HEK293 (cell line): ENCODE results near the gene KCNE4.

Experiments
- CTCF ChIA-PET: fragments of 350-600 bp; formaldehyde crosslinking; extraction: SDS; loops from one replicate; lab custom pipeline; 2021; ENCODE audit warnings: antibody characterized with exemption; lab: Yijun Ruan, JAX
- POLR2A ChIA-PET: fragments of 300-600 bp; formaldehyde crosslinking; extraction: SDS; loops from one replicate; lab custom pipeline; 2020; ENCODE audit warnings: antibody characterized with exemption, inconsistent platforms; lab: Yijun Ruan, JAX
- H3K27ac ChIP-seq: fragments of 200-500 bp; sonication (Bioruptor generic); 2 replicates; pipeline ENCODE4 v1.5.1; 2014; ENCODE audit warnings: low read depth, low read length, control low read depth, inconsistent platforms; ENCODE audit errors: extremely low read depth
- H3K36me3 ChIP-seq, 2 experiments: fragments of 200-500 bp in 1 of 2; sonication (Bioruptor generic) in 1 of 2; 1 replicate in 1 of 2; 2 replicates in 1 of 2; pipeline ENCODE4 v1.5.1; 2014 to 2017; ENCODE audit warnings: inconsistent platforms in 2 of 2, low read length in 2 of 2; ENCODE audit not compliant: control insufficient read depth in 2 of 2, insufficient read depth in 1 of 2
- H3K4me1 ChIP-seq: fragments of 200-500 bp; sonication (Bioruptor generic); 2 replicates; pipeline ENCODE4 v1.5.1; 2014; ENCODE audit warnings: mild to moderate bottlenecking, low read length, inconsistent platforms; ENCODE audit not compliant: control insufficient read depth, insufficient read depth
- H3K4me3 ChIP-seq: 2 replicates; pipeline ENCODE4 v1.5.1; 2011; ENCODE audit warnings: low read depth, mild to moderate bottlenecking, control low read depth, low read length, moderate library complexity
- H3K9me3 ChIP-seq: fragments of 200-500 bp; sonication (Bioruptor generic); 2 replicates; pipeline ENCODE4 v1.5.1; 2014; ENCODE audit warnings: low read depth, low read length, inconsistent platforms; ENCODE audit not compliant: control insufficient read depth, insufficient read depth
- EGR2 ChIP-seq: fragments of 450-650 bp; formaldehyde crosslinking; IDR thresholded peaks from 2 replicates; pipeline ENCODE4 v1.5.1; 2016; ENCODE audit warnings: low read depth, missing biosample characterization, missing genetic modification characterization
- GLIS1 ChIP-seq: fragments of 450-650 bp; formaldehyde crosslinking; IDR thresholded peaks from 2 replicates; pipeline ENCODE4 v1.5.1; 2016; ENCODE audit warnings: missing biosample characterization, missing genetic modification characterization
- IKZF3 ChIP-seq: fragments of 450-650 bp; IDR thresholded peaks from 2 replicates; pipeline ENCODE4 v1.5.0; 2018; ENCODE audit warnings: missing biosample characterization, mild to moderate bottlenecking, missing genetic modification characterization, moderate library complexity
- KLF1 ChIP-seq: fragments of 450-650 bp; formaldehyde crosslinking; IDR thresholded peaks from 2 replicates; pipeline ENCODE4 v1.5.1; 2016; ENCODE audit warnings: missing biosample characterization, missing genetic modification characterization
- ZBTB20 ChIP-seq: fragments of 450-650 bp; formaldehyde crosslinking; IDR thresholded peaks from 2 replicates; pipeline ENCODE4 v1.5.1; 2016; ENCODE audit warnings: missing biosample characterization, missing genetic modification characterization
- ZFHX2 ChIP-seq: fragments of 450-650 bp; formaldehyde crosslinking; conservative IDR thresholded peaks from 2 replicates; pipeline ENCODE4 v1.5.1; 2016; ENCODE audit warnings: missing biosample characterization, missing genetic modification characterization
- ZFP69B ChIP-seq: fragments of 450-650 bp; formaldehyde crosslinking; IDR thresholded peaks from 2 replicates; pipeline ENCODE4 v1.5.1; 2016; ENCODE audit warnings: missing biosample characterization, missing genetic modification characterization
- ZNF112 ChIP-seq: fragments of 450-650 bp; formaldehyde crosslinking; IDR thresholded peaks from 2 replicates; pipeline ENCODE4 v1.5.0; 2017; ENCODE audit warnings: missing biosample characterization, missing genetic modification characterization
- ZNF121 ChIP-seq: fragments of 450-650 bp; formaldehyde crosslinking; IDR thresholded peaks from 2 replicates; pipeline ENCODE4 v1.5.1; 2016; ENCODE audit warnings: missing biosample characterization, missing genetic modification characterization
- ZNF169 ChIP-seq: fragments of 450-650 bp; formaldehyde crosslinking; IDR thresholded peaks from 2 replicates; pipeline ENCODE4 v1.5.1; 2016; ENCODE audit warnings: missing biosample characterization, missing genetic modification characterization
- ZNF184 ChIP-seq: fragments of 450-650 bp; IDR thresholded peaks from 2 replicates; pipeline ENCODE4 v1.5.1; 2018; ENCODE audit warnings: missing biosample characterization, mild to moderate bottlenecking, missing genetic modification characterization
- ZNF248 ChIP-seq: fragments of 450-650 bp; formaldehyde crosslinking; IDR thresholded peaks from 2 replicates; pipeline ENCODE4 v1.5.1; 2017; ENCODE audit warnings: missing biosample characterization, missing genetic modification characterization
- ZNF311 ChIP-seq: fragments of 450-650 bp; formaldehyde crosslinking; IDR thresholded peaks from 2 replicates; pipeline ENCODE4 v1.5.1; 2017; ENCODE audit warnings: missing biosample characterization, missing genetic modification characterization, borderline replicate concordance
- ZNF416 ChIP-seq: fragments of 450-650 bp; formaldehyde crosslinking; IDR thresholded peaks from 2 replicates; pipeline ENCODE4 v1.5.1; 2016; ENCODE audit warnings: missing biosample characterization, missing genetic modification characterization
- ZNF473 ChIP-seq: fragments of 450-650 bp; formaldehyde crosslinking; IDR thresholded peaks from 2 replicates; pipeline ENCODE4 v1.5.1; 2017; ENCODE audit warnings: missing biosample characterization, missing genetic modification characterization
- ZNF548 ChIP-seq: fragments of 450-650 bp; formaldehyde crosslinking; IDR thresholded peaks from 2 replicates; pipeline ENCODE4 v1.5.1; 2016; ENCODE audit warnings: missing biosample characterization, missing genetic modification characterization
- ZNF777 ChIP-seq: fragments of 450-650 bp; formaldehyde crosslinking; IDR thresholded peaks from 2 replicates; pipeline ENCODE4 v1.5.1; 2017; ENCODE audit warnings: missing biosample characterization, missing genetic modification characterization, borderline replicate concordance
- ZNF830 ChIP-seq: fragments of 450-650 bp; IDR thresholded peaks from 2 replicates; pipeline ENCODE4 v1.5.0; 2018; ENCODE audit warnings: missing biosample characterization, missing genetic modification characterization, low read depth, mild to moderate bottlenecking, moderate library complexity
- TF ChIP-seq, protein P1 (sequence below): fragments of 450-650 bp; formaldehyde crosslinking; IDR thresholded peaks from 2 replicates; pipeline ENCODE4 v1.5.1; 2016; ENCODE audit warnings: missing biosample characterization, missing genetic modification characterization, borderline replicate concordance
- TF ChIP-seq, protein P2 (sequence below): fragments of 450-650 bp; formaldehyde crosslinking; IDR thresholded peaks from 2 replicates; pipeline ENCODE4 v1.5.1; 2016; ENCODE audit warnings: missing biosample characterization, missing genetic modification characterization
- TF ChIP-seq, protein P3 (sequence below): fragments of 450-650 bp; IDR thresholded peaks from 2 replicates; pipeline ENCODE4 v1.5.1; 2018; ENCODE audit warnings: missing biosample characterization, mild to moderate bottlenecking, missing genetic modification characterization
- TF ChIP-seq, protein P4 (sequence below): fragments of 450-650 bp; formaldehyde crosslinking; IDR thresholded peaks from 2 replicates; pipeline ENCODE4 v1.5.1; 2017; ENCODE audit warnings: missing biosample characterization, missing genetic modification characterization
- TF ChIP-seq, protein P5 (sequence below): fragments of 450-650 bp; formaldehyde crosslinking; IDR thresholded peaks from 2 replicates; pipeline ENCODE4 v1.5.1; 2016; ENCODE audit warnings: missing biosample characterization, missing genetic modification characterization
- TF ChIP-seq, protein P6 (sequence below): fragments of 450-650 bp; formaldehyde crosslinking; IDR thresholded peaks from 2 replicates; pipeline ENCODE4 v1.5.1; 2016; ENCODE audit warnings: missing biosample characterization, missing genetic modification characterization

KCNE4 gene

DNA sequence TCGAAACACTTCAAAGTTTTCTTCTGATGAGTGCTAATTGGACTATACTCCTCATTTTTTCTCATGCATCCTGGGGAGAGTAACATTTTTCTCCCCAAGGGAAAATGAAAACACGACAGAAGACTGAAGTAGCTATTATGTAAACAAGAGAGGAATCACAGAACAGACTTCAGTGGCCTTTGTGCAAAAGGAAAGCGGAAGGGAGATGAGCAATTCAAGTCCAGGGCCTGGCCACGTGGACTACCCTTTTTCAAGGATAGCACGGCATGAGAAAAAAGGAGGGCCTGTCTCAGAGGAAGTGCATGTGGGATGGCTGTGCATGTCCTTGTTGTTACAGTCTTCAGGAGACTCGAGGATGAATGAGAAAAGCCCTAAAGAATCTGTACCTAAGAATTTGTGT lies 43.8 kb upstream of the KCNE4 start (continued):
- TF ChIP-seq, protein P1, sequence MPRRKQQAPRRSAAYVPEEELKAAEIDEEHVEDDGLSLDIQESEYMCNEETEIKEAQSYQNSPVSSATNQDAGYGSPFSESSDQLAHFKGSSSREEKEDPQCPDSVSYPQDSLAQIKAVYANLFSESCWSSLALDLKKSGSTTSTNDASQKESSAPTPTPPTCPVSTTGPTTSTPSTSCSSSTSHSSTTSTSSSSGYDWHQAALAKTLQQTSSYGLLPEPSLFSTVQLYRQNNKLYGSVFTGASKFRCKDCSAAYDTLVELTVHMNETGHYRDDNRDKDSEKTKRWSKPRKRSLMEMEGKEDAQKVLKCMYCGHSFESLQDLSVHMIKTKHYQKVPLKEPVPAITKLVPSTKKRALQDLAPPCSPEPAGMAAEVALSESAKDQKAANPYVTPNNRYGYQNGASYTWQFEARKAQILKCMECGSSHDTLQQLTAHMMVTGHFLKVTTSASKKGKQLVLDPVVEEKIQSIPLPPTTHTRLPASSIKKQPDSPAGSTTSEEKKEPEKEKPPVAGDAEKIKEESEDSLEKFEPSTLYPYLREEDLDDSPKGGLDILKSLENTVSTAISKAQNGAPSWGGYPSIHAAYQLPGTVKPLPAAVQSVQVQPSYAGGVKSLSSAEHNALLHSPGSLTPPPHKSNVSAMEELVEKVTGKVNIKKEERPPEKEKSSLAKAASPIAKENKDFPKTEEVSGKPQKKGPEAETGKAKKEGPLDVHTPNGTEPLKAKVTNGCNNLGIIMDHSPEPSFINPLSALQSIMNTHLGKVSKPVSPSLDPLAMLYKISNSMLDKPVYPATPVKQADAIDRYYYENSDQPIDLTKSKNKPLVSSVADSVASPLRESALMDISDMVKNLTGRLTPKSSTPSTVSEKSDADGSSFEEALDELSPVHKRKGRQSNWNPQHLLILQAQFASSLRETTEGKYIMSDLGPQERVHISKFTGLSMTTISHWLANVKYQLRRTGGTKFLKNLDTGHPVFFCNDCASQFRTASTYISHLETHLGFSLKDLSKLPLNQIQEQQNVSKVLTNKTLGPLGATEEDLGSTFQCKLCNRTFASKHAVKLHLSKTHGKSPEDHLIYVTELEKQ: no peak
- TF ChIP-seq, protein P2, sequence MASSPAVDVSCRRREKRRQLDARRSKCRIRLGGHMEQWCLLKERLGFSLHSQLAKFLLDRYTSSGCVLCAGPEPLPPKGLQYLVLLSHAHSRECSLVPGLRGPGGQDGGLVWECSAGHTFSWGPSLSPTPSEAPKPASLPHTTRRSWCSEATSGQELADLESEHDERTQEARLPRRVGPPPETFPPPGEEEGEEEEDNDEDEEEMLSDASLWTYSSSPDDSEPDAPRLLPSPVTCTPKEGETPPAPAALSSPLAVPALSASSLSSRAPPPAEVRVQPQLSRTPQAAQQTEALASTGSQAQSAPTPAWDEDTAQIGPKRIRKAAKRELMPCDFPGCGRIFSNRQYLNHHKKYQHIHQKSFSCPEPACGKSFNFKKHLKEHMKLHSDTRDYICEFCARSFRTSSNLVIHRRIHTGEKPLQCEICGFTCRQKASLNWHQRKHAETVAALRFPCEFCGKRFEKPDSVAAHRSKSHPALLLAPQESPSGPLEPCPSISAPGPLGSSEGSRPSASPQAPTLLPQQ (tag by site-specific recombination): no peak

DNA sequence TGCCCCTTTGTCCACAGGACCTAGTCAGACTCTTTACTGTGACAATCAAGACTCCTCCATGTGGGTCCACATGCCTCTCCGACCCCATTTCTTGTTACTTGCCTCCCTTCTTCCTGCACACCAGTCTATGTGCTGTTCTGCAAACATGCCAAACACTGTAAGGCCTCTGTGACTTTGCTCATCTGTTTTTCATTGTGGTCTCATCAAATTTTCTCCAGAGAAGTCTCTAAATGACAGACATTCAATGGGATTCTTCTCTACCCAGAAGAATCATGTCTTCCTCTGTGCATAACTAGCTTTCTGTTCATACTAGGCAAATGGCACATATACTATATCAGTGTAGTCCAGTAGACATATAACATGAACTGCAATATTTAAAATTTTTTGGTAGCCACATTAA lies 43.0 kb upstream of the KCNE4 start:
- TF ChIP-seq ZNF121 (no peak), EGR2 (tag by site-specific recombination) (no peak), ZBTB20 (tag by site-specific recombination) (no peak), ZNF548 (tag by site-specific recombination) (no peak), ZNF169 (tag by site-specific recombination) (no peak), GLIS1 (no peak), IKZF3 (tag by site-specific recombination) (no peak)
- ChIA-PET CTCF (no interaction called here), POLR2A (no interaction called here)
- Histone ChIP-seq H3K9me3 (no peaks in the 10 kb centered on the region), H3K27ac (no peak overlapping the region), H3K36me3 (no peaks in the 10 kb centered on the region), H3K4me3 (no peak overlapping the region), H3K4me1 (no peaks in the 10 kb centered on the region)

DNA sequence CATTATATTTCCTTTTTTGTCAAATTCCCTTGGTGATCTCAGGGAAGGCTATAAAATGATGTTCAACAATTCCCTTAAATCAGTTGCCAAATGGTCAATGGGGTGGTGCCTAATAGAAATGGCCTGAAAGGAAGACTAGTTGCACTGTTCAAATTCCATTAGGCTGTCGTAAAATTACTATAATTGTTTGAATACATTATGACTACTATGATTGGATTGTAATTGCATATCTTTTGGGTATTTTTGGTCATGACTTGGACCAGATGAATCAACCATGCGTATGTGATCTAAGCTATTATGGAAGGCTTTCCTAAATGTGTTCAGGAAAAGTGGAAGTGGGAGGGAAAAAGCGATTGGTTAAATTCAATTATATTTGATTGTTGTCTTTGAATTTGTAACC lies 41.3 kb upstream of the KCNE4 start:
- Histone ChIP-seq H3K36me3 (no peaks in the 10 kb centered on the region), H3K27ac (no peak overlapping the region), H3K4me1 (no peaks in the 10 kb centered on the region), H3K9me3 (no peaks in the 10 kb centered on the region), H3K4me3 (no peak overlapping the region)
- ChIA-PET CTCF (interaction anchor here (0.5 to 1.5 kb wide), 2 partner anchors 39 to 501 kb away, joined by 3 read pairs; no protein-coding TSS in a partner anchor), POLR2A (no interaction called here)
- no peak for TF ChIP-seq ZNF416 (tag by site-specific recombination)
- TF ChIP-seq, protein P3, sequence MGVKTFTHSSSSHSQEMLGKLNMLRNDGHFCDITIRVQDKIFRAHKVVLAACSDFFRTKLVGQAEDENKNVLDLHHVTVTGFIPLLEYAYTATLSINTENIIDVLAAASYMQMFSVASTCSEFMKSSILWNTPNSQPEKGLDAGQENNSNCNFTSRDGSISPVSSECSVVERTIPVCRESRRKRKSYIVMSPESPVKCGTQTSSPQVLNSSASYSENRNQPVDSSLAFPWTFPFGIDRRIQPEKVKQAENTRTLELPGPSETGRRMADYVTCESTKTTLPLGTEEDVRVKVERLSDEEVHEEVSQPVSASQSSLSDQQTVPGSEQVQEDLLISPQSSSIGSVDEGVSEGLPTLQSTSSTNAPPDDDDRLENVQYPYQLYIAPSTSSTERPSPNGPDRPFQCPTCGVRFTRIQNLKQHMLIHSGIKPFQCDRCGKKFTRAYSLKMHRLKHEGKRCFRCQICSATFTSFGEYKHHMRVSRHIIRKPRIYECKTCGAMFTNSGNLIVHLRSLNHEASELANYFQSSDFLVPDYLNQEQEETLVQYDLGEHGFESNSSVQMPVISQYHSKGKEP (tag by site-specific recombination): no peak
- no peak for TF ChIP-seq ZNF311 (tag by site-specific recombination)
- no peak for TF ChIP-seq ZNF112
- no peak for TF ChIP-seq ZBTB20 (tag by site-specific recombination)
- TF ChIP-seq, protein P4, sequence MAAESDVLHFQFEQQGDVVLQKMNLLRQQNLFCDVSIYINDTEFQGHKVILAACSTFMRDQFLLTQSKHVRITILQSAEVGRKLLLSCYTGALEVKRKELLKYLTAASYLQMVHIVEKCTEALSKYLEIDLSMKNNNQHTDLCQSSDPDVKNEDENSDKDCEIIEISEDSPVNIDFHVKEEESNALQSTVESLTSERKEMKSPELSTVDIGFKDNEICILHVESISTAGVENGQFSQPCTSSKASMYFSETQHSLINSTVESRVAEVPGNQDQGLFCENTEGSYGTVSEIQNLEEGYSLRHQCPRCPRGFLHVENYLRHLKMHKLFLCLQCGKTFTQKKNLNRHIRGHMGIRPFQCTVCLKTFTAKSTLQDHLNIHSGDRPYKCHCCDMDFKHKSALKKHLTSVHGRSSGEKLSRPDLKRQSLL (tag by site-specific recombination): no peak
- no peak for TF ChIP-seq ZFHX2 (tag by site-specific recombination)
- TF ChIP-seq ZNF777 (tag by site-specific recombination): no peak
- no peak for TF ChIP-seq ZFP69B (tag by site-specific recombination)
- no peak for TF ChIP-seq ZNF830 (tag by site-specific recombination)
- no peak for TF ChIP-seq ZNF248 (tag by site-specific recombination)
- TF ChIP-seq ZNF184 (tag by site-specific recombination): no peak
- TF ChIP-seq ZNF473 (tag by site-specific recombination): no peak
- TF ChIP-seq, protein P5, sequence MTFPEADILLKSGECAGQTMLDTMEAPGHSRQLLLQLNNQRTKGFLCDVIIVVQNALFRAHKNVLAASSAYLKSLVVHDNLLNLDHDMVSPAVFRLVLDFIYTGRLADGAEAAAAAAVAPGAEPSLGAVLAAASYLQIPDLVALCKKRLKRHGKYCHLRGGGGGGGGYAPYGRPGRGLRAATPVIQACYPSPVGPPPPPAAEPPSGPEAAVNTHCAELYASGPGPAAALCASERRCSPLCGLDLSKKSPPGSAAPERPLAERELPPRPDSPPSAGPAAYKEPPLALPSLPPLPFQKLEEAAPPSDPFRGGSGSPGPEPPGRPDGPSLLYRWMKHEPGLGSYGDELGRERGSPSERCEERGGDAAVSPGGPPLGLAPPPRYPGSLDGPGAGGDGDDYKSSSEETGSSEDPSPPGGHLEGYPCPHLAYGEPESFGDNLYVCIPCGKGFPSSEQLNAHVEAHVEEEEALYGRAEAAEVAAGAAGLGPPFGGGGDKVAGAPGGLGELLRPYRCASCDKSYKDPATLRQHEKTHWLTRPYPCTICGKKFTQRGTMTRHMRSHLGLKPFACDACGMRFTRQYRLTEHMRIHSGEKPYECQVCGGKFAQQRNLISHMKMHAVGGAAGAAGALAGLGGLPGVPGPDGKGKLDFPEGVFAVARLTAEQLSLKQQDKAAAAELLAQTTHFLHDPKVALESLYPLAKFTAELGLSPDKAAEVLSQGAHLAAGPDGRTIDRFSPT (tag by site-specific recombination): no peak
- TF ChIP-seq, protein P6, sequence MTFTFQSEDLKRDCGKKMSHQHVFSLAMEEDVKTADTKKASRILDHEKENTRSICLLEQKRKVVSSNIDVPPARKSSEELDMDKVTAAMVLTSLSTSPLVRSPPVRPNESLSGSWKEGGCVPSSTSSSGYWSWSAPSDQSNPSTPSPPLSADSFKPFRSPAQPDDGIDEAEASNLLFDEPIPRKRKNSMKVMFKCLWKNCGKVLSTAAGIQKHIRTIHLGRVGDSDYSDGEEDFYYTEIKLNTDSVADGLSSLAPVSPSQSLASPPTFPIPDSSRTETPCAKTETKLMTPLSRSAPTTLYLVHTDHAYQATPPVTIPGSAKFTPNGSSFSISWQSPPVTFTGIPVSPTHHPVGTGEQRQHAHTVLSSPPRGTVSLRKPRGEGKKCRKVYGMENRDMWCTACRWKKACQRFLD: no peak
- TF ChIP-seq KLF1 (tag by site-specific recombination): no peak
